Stimulated activated CD4-positive, alpha-beta T cell treated with anti-CD3 and anti-CD28 coated beads, Interleukin-12 subunit alpha, Interleukin-12 subunit beta, amount 100 ng/mL, for 4 hours (primary cell): ENCODE measurements around the gene MOV10L1.

Source experiments
- DNase-seq: peaks from one replicate; pipeline ENCODE4 v3.0.0-alpha.2; 2020

The MOV10L1 gene

GRCh38 chr22:50089682-50090411 lies at the start of gene MOV10L1:
Gene MOV10L1 (plus strand): TSS chr22:50090006. CDS start chr22:50090089, 83 bp downstream.
- DNase-seq, result no peak

- no peak for DNase-seq
These were observed 49.1 kb upstream of the MOV10L1 start for GRCh38 chr22:50040717-50041116.

GRCh38 chr22:50041361-50042065 lies 48.3 kb upstream of the MOV10L1 start:
- DNase-seq, result no peak

- DNase-seq, result no peak
These were observed 45.2 kb upstream of the MOV10L1 start for GRCh38 chr22:50044485-50045118.

GRCh38 chr22:50045211-50046018 lies 44.4 kb upstream of the MOV10L1 start:
- no peak for DNase-seq

- DNase-seq, result no peak
These were observed 43.8 kb upstream of the MOV10L1 start for GRCh38 chr22:50046019-50046415.

GRCh38 chr22:50046481-50047245 lies 43.1 kb upstream of the MOV10L1 start:
- no peak for DNase-seq

GRCh38 chr22:50047346-50047745 lies 42.5 kb upstream of the MOV10L1 start:
- no peak for DNase-seq

- no peak for DNase-seq
These were observed 41.6 kb upstream of the MOV10L1 start for GRCh38 chr22:50048061-50048765.

GRCh38 chr22:50048836-50049235 lies 41.0 kb upstream of the MOV10L1 start:
- DNase-seq, result no peak

- no peak for DNase-seq
These were observed 40.3 kb upstream of the MOV10L1 start for GRCh38 chr22:50049299-50050195.

GRCh38 chr22:50051930-50052329 lies 37.9 kb upstream of the MOV10L1 start:
- no peak for DNase-seq

- DNase-seq, result no peak
These were observed 35.9 kb upstream of the MOV10L1 start for GRCh38 chr22:50053861-50054260.

- no peak for DNase-seq
These were observed 33.4 kb upstream of the MOV10L1 start for GRCh38 chr22:50056214-50056972.

- no peak for DNase-seq
These were observed 32.3 kb upstream of the MOV10L1 start for GRCh38 chr22:50057278-50058060.

GRCh38 chr22:50058061-50058905 lies 31.5 kb upstream of the MOV10L1 start, which contains the start of gene TTLL8:
Gene TTLL8 (minus strand): TSS chr22:50058298.
- no peak for DNase-seq
